Measurements from ENCODE around the gene SNCA.

DNA sequence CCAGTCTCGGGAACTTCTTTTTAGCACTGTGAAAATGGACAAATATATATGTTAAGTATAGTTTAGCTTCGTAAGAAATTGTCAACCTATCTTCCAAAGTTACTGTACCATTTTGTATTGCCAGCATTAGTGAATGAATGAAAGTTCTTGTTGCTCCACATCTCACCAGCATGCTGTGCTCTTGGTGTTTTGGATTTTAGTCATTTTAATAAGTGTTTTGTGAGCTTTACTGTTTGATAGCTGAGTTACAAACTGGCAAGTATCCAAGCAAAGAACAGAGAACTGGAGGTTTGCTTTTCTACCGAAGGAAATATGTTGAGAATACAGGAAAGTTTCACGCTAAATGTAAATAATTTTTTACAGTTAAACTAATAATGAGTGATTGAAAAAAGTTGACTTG, 33.0 kb downstream of the SNCA start:
- no peak for TF ChIP-seq POLR2A (IDR thresholded peaks at IDR 0.05)
- TF ChIP-seq, protein P1, sequence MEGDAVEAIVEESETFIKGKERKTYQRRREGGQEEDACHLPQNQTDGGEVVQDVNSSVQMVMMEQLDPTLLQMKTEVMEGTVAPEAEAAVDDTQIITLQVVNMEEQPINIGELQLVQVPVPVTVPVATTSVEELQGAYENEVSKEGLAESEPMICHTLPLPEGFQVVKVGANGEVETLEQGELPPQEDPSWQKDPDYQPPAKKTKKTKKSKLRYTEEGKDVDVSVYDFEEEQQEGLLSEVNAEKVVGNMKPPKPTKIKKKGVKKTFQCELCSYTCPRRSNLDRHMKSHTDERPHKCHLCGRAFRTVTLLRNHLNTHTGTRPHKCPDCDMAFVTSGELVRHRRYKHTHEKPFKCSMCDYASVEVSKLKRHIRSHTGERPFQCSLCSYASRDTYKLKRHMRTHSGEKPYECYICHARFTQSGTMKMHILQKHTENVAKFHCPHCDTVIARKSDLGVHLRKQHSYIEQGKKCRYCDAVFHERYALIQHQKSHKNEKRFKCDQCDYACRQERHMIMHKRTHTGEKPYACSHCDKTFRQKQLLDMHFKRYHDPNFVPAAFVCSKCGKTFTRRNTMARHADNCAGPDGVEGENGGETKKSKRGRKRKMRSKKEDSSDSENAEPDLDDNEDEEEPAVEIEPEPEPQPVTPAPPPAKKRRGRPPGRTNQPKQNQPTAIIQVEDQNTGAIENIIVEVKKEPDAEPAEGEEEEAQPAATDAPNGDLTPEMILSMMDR (IDR thresholded peaks at IDR 0.05) = no peak

Measured in esophagus squamous epithelium (tissue), 4 donors.